Activated CD4-positive, alpha-beta T cell treated with anti-CD3 and anti-CD28 coated beads, Interleukin-2, amount 10 ng/mL, durations not matched to agents 24 days and 14 days (primary cell): Measurements from ENCODE around the gene ACSM3. TPM values are rescaled to one million over a fixed set of nuclear protein-coding genes. Genes with fewer than 3 reads are reported as not detected.
A peak's percentile ranks its signal among the peaks of the same experiment; 100 is the strongest.
"Not testable (repeated sequence)": the region's sequence is repeated elsewhere in the genome, so short reads cannot be mapped to it uniquely, and the experiment has no call there.

Experiments used
- DNase-seq: peaks from one replicate; pipeline ENCODE4 v3.0.0; 2022
- H3K27ac Mint-ChIP-seq: one replicate; pipeline ENCODE4 v1.8.0; 2022; ENCODE audit warnings: mild to moderate bottlenecking, mixed read lengths
- H3K27me3 Mint-ChIP-seq: one replicate; pipeline ENCODE4 v1.8.0; 2022; ENCODE audit warnings: mixed read lengths
- H3K36me3 Mint-ChIP-seq: one replicate; pipeline ENCODE4 v1.8.0; 2022; ENCODE audit warnings: low read depth, mild to moderate bottlenecking, mixed read lengths
- H3K4me1 Mint-ChIP-seq: one replicate; pipeline ENCODE4 v1.8.0; 2021; ENCODE audit warnings: mixed read lengths
- H3K4me3 Mint-ChIP-seq: one replicate; pipeline ENCODE4 v1.8.0; 2022; ENCODE audit warnings: mild to moderate bottlenecking, moderate library complexity, mixed read lengths
- H3K9me3 Mint-ChIP-seq: one replicate; pipeline ENCODE4 v1.8.0; 2021; ENCODE audit warnings: mixed read lengths
- intact Hi-C: fragments of 100-400 bp; cut with micrococcal nuclease; formaldehyde crosslinking; loops from one replicate; pipeline ENCODE4 v1.15.1; 2023
- total RNA-seq: library from RNA; stranded (reverse); gene quantifications from 2 replicates; pipeline ENCODE4 v1.2.3, GENCODE V29; 2022

ACSM3 gene, protein sequence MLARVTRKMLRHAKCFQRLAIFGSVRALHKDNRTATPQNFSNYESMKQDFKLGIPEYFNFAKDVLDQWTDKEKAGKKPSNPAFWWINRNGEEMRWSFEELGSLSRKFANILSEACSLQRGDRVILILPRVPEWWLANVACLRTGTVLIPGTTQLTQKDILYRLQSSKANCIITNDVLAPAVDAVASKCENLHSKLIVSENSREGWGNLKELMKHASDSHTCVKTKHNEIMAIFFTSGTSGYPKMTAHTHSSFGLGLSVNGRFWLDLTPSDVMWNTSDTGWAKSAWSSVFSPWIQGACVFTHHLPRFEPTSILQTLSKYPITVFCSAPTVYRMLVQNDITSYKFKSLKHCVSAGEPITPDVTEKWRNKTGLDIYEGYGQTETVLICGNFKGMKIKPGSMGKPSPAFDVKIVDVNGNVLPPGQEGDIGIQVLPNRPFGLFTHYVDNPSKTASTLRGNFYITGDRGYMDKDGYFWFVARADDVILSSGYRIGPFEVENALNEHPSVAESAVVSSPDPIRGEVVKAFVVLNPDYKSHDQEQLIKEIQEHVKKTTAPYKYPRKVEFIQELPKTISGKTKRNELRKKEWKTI
- 2.7 and 3.5 TPM in 2 replicates for total RNA-seq

GRCh38 chr16:20763461-20764232 lies at the start of gene ACSM3:
ACSM3 (plus strand) TSS chr16:20764014; CDS start chr16:20770035, 6,021 bp downstream.
- Mint-ChIP-seq H3K9me3 (peaks cover 7% of the 10 kb centered on the region), H3K4me3 (peak within 1 kb of the TSS; percentile 87), H3K27me3 (no peaks in the 10 kb centered on the region), H3K36me3 (peaks cover 5% of the 10 kb centered on the region), H3K27ac (peak within 1 kb of the TSS; percentile 84), H3K4me1 (peaks cover 13% of the 10 kb centered on the region)
- DNase-seq, result peak; percentile 91
- intact Hi-C loops, result loop anchor here (1.0 kb wide), 1 partner anchor 22 kb away; the partner anchor contains the start of gene THUMPD1

DNA sequence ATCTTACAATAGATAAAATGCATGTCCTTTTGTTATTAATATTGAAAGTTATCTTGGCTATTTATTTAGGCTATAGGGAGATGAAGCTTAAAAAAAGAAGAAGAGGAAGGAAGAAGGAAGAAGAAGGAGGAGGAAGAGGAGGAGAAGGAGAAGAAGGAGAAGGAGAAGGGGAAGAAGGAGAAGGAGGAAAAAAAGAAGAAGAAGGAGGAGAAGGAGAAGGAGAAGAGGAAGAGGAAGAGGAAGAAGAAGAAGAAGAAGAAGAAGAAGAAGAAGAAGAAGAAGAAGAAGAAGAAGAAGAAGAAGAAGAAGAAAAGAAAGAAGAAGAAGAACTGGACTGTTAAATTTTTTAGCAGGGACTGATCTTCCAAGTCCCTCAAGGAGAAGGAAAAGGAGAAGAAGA lies 46.1 kb upstream of the ACSM3 start:
- H3K27ac Mint-ChIP-seq, H3K9me3 Mint-ChIP-seq, H3K4me1 Mint-ChIP-seq, H3K27me3 Mint-ChIP-seq, H3K4me3 Mint-ChIP-seq, DNase-seq, H3K36me3 Mint-ChIP-seq, intact Hi-C loops: not testable (repeated sequence)

DNA sequence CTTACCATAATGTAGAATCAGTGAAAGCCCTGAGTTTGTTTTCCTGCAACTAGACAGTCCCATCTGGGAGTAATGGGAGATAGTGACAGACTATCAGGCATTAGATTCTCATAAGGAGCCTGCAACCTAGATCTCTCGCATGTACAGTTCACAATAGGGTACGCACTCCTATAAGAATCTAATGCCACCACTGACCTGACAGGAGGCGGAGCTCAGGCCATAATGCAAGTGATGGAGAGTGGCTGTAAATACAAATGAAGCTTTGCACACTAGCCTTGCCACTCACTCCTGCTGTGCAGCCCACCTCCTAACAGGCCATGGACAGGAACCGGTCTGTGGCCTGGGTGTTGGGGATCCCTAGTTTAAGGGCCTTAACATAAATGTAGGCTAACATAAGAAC lies 43.6 kb upstream of the ACSM3 start:
- DNase-seq, result no peak

GRCh38 chr16:20726661-20727060 lies 37.2 kb upstream of the ACSM3 start:
- DNase-seq, result no peak
- Mint-ChIP-seq H3K9me3 (no peaks in the 10 kb centered on the region), H3K27me3 (no peaks in the 10 kb centered on the region), H3K36me3 (no peaks in the 10 kb centered on the region), H3K4me3 (no peak overlapping the region), H3K4me1 (no peaks in the 10 kb centered on the region), H3K27ac (no peak overlapping the region)
- intact Hi-C loops, result no loop called here

More for the DNA sequence above, 43.6 kb upstream of the ACSM3 start:
- Mint-ChIP-seq H3K4me3 (no peak overlapping the region), H3K27ac (no peak overlapping the region), H3K4me1 (no peaks in the 10 kb centered on the region), H3K9me3 (no peaks in the 10 kb centered on the region), H3K36me3 (no peaks in the 10 kb centered on the region), H3K27me3 (no peaks in the 10 kb centered on the region)
- intact Hi-C loops, result no loop called here

GRCh38 chr16:20727181-20727580 lies 36.6 kb upstream of the ACSM3 start:
- H3K4me1 Mint-ChIP-seq, result no peaks in the 10 kb centered on the region
- intact Hi-C loops, result no loop called here
- no peak overlapping the region for H3K27ac Mint-ChIP-seq
- DNase-seq, result no peak
- H3K9me3 Mint-ChIP-seq, result no peaks in the 10 kb centered on the region
- H3K4me3 Mint-ChIP-seq, result no peak overlapping the region
- no peaks in the 10 kb centered on the region for H3K27me3 Mint-ChIP-seq
- no peaks in the 10 kb centered on the region for H3K36me3 Mint-ChIP-seq

DNA sequence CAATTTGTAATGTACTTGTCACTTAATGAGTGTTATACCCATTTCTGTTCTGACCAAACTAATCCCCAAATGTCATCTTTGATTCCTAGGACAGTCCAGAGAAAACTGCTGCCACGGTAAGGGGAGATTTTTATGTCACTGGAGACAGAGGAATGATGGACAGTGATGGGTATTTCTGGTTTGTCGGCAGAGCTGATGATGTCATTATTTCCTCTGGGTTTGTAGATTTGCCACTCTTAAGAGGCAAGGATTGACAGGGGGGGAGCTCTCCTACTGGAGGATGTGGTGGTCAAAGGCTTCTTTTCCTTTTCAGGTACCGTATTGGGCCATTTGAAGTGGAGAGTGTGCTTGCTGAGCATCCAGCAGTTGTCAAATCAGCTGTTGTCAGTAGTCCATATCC lies 34.7 kb upstream of the ACSM3 start:
- Mint-ChIP-seq H3K9me3 (no peaks in the 10 kb centered on the region), H3K4me3 (no peak overlapping the region), H3K27ac (no peak overlapping the region), H3K27me3 (no peaks in the 10 kb centered on the region), H3K36me3 (peaks cover 2% of the 10 kb centered on the region), H3K4me1 (no peaks in the 10 kb centered on the region)
- intact Hi-C loops, result no loop called here
- DNase-seq, result no peak

DNA sequence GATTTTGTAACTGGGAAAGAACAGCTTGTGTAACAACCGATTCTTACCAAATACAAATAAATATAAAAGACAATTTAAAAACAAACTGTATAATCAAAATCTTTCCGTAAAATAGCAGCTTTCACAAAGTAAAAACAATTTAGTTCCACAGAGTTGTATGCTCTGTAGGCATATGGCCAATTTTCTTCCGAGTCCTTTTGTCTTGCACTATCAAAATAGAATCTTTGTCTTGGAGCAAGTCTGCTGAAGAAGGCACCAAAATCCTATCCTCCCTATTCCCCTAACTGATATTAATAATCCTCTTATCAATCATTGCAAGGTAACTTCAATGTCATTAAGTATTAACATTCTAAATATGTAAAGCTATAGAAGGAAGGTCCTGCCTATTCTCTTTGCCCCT lies 29.8 kb upstream of the ACSM3 start:
- Mint-ChIP-seq H3K27ac (no peak overlapping the region), H3K9me3 (no peaks in the 10 kb centered on the region), H3K27me3 (no peaks in the 10 kb centered on the region), H3K4me3 (no peak overlapping the region), H3K4me1 (peaks cover 2% of the 10 kb centered on the region), H3K36me3 (peaks cover 33% of the 10 kb centered on the region)
- intact Hi-C loops, result no loop called here
- DNase-seq, result no peak

DNA sequence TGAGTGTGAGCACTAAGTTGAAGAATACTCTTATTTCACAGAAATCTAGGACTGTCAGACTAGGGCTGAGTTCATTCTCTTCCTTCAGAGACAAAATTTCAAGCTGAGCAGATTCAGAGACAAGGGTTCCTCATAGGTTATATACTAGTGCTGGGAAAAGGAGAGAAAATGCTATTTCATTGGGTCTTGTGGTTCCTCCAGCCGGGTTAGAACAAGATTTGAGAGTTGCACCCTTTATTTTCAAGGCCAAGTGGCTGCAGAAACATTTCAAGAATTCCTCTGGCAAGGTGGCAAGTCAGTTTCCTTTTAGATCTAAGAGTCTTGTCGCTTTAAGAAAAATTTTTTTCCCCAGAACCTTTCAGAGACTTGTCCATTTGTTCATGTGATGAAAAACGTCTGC lies 29.0 kb upstream of the ACSM3 start:
- intact Hi-C loops, result no loop called here
- Mint-ChIP-seq H3K36me3 (peaks cover 33% of the 10 kb centered on the region), H3K27me3 (no peaks in the 10 kb centered on the region), H3K9me3 (no peaks in the 10 kb centered on the region), H3K4me1 (peaks cover 2% of the 10 kb centered on the region), H3K27ac (no peak overlapping the region), H3K4me3 (no peak overlapping the region)
- no peak for DNase-seq

DNA sequence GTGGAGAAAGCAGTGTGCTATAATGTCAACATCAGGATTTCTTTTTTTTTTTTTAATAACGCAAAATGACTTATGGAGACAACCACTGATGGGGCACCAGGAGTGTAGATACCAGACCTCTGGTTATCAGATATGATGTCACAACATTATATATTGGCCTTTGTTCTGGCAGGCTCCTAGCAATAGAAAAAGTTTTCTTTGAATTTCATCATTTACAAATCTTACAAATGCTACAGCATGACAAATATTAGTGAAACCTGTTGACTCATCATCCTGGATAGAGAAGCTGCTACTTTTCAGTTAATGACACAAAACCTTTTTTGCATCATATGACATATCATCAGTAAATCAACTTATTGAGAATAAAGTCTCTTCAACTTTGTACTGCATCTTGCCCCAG lies 28.3 kb upstream of the ACSM3 start:
- intact Hi-C loops, result no loop called here
- peaks cover 7% of the 10 kb centered on the region for H3K4me1 Mint-ChIP-seq
- H3K27me3 Mint-ChIP-seq, result no peaks in the 10 kb centered on the region
- H3K4me3 Mint-ChIP-seq, result no peak overlapping the region
- no peaks in the 10 kb centered on the region for H3K9me3 Mint-ChIP-seq
- peaks cover 33% of the 10 kb centered on the region for H3K36me3 Mint-ChIP-seq
- H3K27ac Mint-ChIP-seq, result no peak overlapping the region
- DNase-seq, result no peak

- peaks cover 3% of the 10 kb centered on the region for H3K9me3 Mint-ChIP-seq
- H3K4me1 Mint-ChIP-seq, result peaks cover 14% of the 10 kb centered on the region
- peak; percentile 70 for DNase-seq
- peaks cover 24% of the 10 kb centered on the region for H3K36me3 Mint-ChIP-seq
- peak overlapping the region; percentile 95 for H3K4me3 Mint-ChIP-seq
- H3K27ac Mint-ChIP-seq, result peak overlapping the region; percentile 94
- intact Hi-C loops, result loop anchor here (2.0 kb wide), 2 partner anchors 161 to 1451 kb away; partner anchors contain the start of genes DCUN1D3 and LYRM1
- H3K27me3 Mint-ChIP-seq, result no peaks in the 10 kb centered on the region
Measured at GRCh38 chr16:20740007-20740883, 23.6 kb upstream of the ACSM3 start.

GRCh38 chr16:20740901-20741521 lies 22.8 kb upstream of the ACSM3 start:
- Mint-ChIP-seq H3K27ac (peak overlapping the region; percentile 94), H3K27me3 (no peaks in the 10 kb centered on the region), H3K36me3 (peaks cover 18% of the 10 kb centered on the region), H3K4me3 (peak overlapping the region; percentile 95), H3K4me1 (peaks cover 14% of the 10 kb centered on the region), H3K9me3 (peaks cover 3% of the 10 kb centered on the region)
- intact Hi-C loops, result loop anchor here (1.0 to 2.0 kb wide), 4 partner anchors 22 to 1450 kb away; partner anchors contain the start of genes DCUN1D3, ERI2, LYRM1 and REXO5
- DNase-seq, result peak; percentile 98

DNA sequence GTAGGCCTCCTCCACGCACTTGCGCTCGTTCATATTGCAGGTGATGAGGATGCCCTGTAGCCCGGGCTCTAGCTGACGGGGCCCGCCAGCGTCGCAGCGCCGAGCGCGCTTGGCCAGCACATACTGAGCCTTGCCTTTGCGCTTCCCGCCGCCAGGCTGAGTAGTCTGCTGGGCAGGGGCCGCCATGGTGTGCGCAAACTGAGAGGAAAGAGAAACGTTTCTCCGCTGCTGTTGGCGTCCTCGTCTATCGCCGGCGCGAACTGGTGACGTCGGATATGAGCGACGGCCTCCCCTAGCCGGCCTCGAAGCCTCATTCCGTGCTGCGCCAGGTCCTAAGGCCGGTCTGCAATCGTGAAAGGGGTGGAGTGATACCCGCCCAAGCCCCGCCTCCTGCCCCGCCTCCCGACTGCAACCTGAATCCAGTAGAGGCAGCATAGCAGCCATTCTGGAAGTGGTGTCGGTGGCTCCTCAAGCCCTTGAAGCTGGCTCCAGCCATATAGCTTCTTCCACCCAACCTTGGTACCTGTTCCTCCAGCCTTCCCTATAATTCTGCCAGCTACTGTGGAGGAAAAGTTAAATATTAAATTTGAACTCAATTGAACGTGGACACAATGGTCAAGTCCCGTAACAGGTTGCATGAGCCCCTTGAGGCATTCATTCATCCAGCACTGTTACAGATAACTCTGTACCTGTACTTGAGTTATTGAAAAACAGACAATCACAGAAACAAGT lies 22.1 kb upstream of the ACSM3 start, which contains the start of gene THUMPD1:
TSS of gene THUMPD1 (minus strand) at position 265 of the 732 bp plus-strand sequence. CDS start at position 186, 79 bp downstream.
- peaks cover 5% of the 10 kb centered on the region for H3K9me3 Mint-ChIP-seq
- peaks cover 14% of the 10 kb centered on the region for H3K4me1 Mint-ChIP-seq
- peak; percentile 98 for DNase-seq
- peak within 1 kb of the TSS; percentile 95 for H3K4me3 Mint-ChIP-seq
- peak within 1 kb of the TSS; percentile 94 for H3K27ac Mint-ChIP-seq
- H3K36me3 Mint-ChIP-seq, result peaks cover 13% of the 10 kb centered on the region
- no peaks in the 10 kb centered on the region for H3K27me3 Mint-ChIP-seq
- intact Hi-C loops, result loop anchor here (1.0 to 2.0 kb wide), 4 partner anchors 22 to 1449 kb away; partner anchors contain the start of genes DCUN1D3, ERI2, LYRM1 and REXO5
